A549 (cell line): Measurements from ENCODE around the gene FHIT. TPM values are rescaled to one million over a fixed set of nuclear protein-coding genes. Genes with fewer than 3 reads are reported as not detected.

Source experiments
- ATAC-seq, 2 experiments: fragments of 200-7000 bp in 1 of 2; fragments of >200 bp in 1 of 2; cut with Nextera tagmentation in 1 of 2; cut with Tn5 transposase in 1 of 2; 3 replicates each; pipeline versions ENCODE4 v1.8.0 to v1.9.1; 2018 to 2020; ENCODE audit warnings: mild to moderate bottlenecking in 1 of 2, moderate library complexity in 1 of 2
- CTCF ChIA-PET: fragments of 300-600 bp; sonication (Branson Sonifier 250); formaldehyde crosslinking; extraction: SDS; loops from one replicate; lab custom pipeline; 2021; ENCODE audit warnings: antibody characterized with exemption, inconsistent platforms; lab: Yijun Ruan, JAX
- POLR2A ChIA-PET: fragments of 350-600 bp; formaldehyde crosslinking; extraction: SDS; loops from one replicate; lab custom pipeline; 2021; ENCODE audit warnings: antibody characterized with exemption, inconsistent platforms; lab: Yijun Ruan, JAX
- DNase-seq, 2 experiments: peaks; one replicate each; pipeline versions ENCODE4 v3.0.0 to v3.0.0-alpha.2; 2011 to 2016; ENCODE audit warnings: low read depth in 1 of 2, low spot score in 1 of 2
- FAIRE-seq: peaks from 2 replicates; lab custom pipeline; 2011; peaks lifted over from hg19 to GRCh38; lab: Jason Lieb, UNC
- H3K27ac ChIP-seq, 2 experiments: fragments of >200 bp; sonication (Bioruptor Twin); formaldehyde crosslinking; 3 replicates each; pipeline ENCODE4 v1.5.1; 2016 to 2017
- H3K4me1 ChIP-seq: fragments of >200 bp; sonication (Bioruptor Twin); formaldehyde crosslinking; 3 replicates; pipeline ENCODE4 v1.6.1; 2016
- H3K4me2 ChIP-seq: fragments of >200 bp; sonication (Bioruptor Twin); formaldehyde crosslinking; 3 replicates; pipeline ENCODE4 v1.6.1; 2016
- H3K4me3 ChIP-seq: fragments of >200 bp; sonication (Bioruptor Twin); formaldehyde crosslinking; 3 replicates; pipeline ENCODE4 v1.5.1; 2016
- H3K9me3 ChIP-seq: fragments of >200 bp; sonication (Bioruptor Twin); formaldehyde crosslinking; 3 replicates; pipeline ENCODE4 v1.6.1; 2016
- BHLHE40 ChIP-seq: IDR thresholded peaks from 2 replicates; pipeline ENCODE4 v1.6.1; 2012; ENCODE audit warnings: low read depth, low read length, inconsistent platforms
- CBX2 ChIP-seq: fragments of 200-600 bp; sonication (generic); IDR thresholded peaks from 2 replicates; pipeline ENCODE4 v1.6.1; 2016; ENCODE audit warnings: low read depth, mild to moderate bottlenecking, borderline replicate concordance
- CHD2 ChIP-seq: fragments of 150-350 bp; IDR thresholded peaks from 2 replicates; pipeline ENCODE4 v1.6.1; 2014; ENCODE audit warnings: low read length; ENCODE audit not compliant: partially characterized antibody
- CHD4 ChIP-seq: fragments of 200-600 bp; sonication (generic); IDR thresholded peaks from 2 replicates; pipeline ENCODE4 v1.6.1; 2016; ENCODE audit warnings: antibody characterized with exemption, mild to moderate bottlenecking, borderline replicate concordance
- EHF ChIP-seq: fragments of 250-450 bp; sonication (Bioruptor Pico); IDR thresholded peaks from 2 replicates; pipeline ENCODE4 v1.5.0; 2020; ENCODE audit warnings: mild to moderate bottlenecking
- FOSB ChIP-seq: fragments of 250-450 bp; sonication (Bioruptor Pico); IDR thresholded peaks from 2 replicates; pipeline ENCODE4 v1.5.0; 2020; ENCODE audit warnings: mild to moderate bottlenecking, moderate library complexity
- GATA3 ChIP-seq: IDR thresholded peaks from 2 replicates; pipeline ENCODE4 v1.6.1; 2012; ENCODE audit warnings: borderline replicate concordance
- HOXA7 ChIP-seq: fragments of 250-450 bp; sonication (Bioruptor Pico); IDR thresholded peaks from 2 replicates; pipeline ENCODE4 v1.5.0; 2020; ENCODE audit warnings: mild to moderate bottlenecking, moderate library complexity
- HOXB13 ChIP-seq: fragments of 250-450 bp; sonication (Bioruptor Pico); IDR thresholded peaks from 2 replicates; pipeline ENCODE4 v1.5.0; 2020; ENCODE audit warnings: low read depth, mild to moderate bottlenecking, moderate library complexity
- HOXB5 ChIP-seq: fragments of 250-450 bp; sonication (Bioruptor Pico); IDR thresholded peaks from 2 replicates; pipeline ENCODE4 v1.5.0; 2020; ENCODE audit warnings: mild to moderate bottlenecking, moderate library complexity
- KDM5A ChIP-seq: fragments of 200-600 bp; sonication (generic); IDR thresholded peaks from 2 replicates; pipeline ENCODE4 v1.6.1; 2016; ENCODE audit warnings: antibody characterized with exemption, mild to moderate bottlenecking
- MAFK ChIP-seq: fragments of 450-650 bp; IDR thresholded peaks from 2 replicates; pipeline ENCODE4 v1.6.1; 2014; ENCODE audit not compliant: partially characterized antibody
- PHF8 ChIP-seq: fragments of 200-600 bp; sonication (generic); IDR thresholded peaks from 2 replicates; pipeline ENCODE4 v1.6.1; 2016; ENCODE audit warnings: low read depth, mild to moderate bottlenecking, antibody characterized with exemption, moderate library complexity, borderline replicate concordance
- POLR2AphosphoS2 ChIP-seq: conservative IDR thresholded peaks from 2 replicates; pipeline ENCODE4 v1.6.1; 2012; ENCODE audit warnings: low read length, improper control_type of control experiment, inconsistent platforms
- RAD21 ChIP-seq, 2 experiments: fragments of >200 bp in 1 of 2; sonication (Bioruptor Twin) in 1 of 2; formaldehyde crosslinking in 1 of 2; IDR thresholded peaks in 1 of 2; conservative IDR thresholded peaks in 1 of 2; 2 replicates in 1 of 2; 3 replicates in 1 of 2; pipeline ENCODE4 v1.6.1; 2012 to 2018; ENCODE audit warnings: inconsistent platforms in 1 of 2
- RARB ChIP-seq: fragments of 250-450 bp; sonication (Bioruptor Pico); IDR thresholded peaks from 2 replicates; pipeline ENCODE4 v1.8.0; 2021; ENCODE audit warnings: mild to moderate bottlenecking, moderate library complexity
- RCOR1 ChIP-seq: fragments of 150-350 bp; IDR thresholded peaks from 2 replicates; pipeline ENCODE4 v1.6.1; 2014; ENCODE audit warnings: antibody characterized with exemption, low read length, low read depth
- SMC3 ChIP-seq: fragments of >200 bp; sonication (Bioruptor Twin); formaldehyde crosslinking; IDR thresholded peaks from 3 replicates; pipeline ENCODE4 v1.6.1; 2018; ENCODE audit warnings: inconsistent platforms
- TFCP2L1 ChIP-seq: fragments of 250-450 bp; sonication (Bioruptor Pico); IDR thresholded peaks from 2 replicates; pipeline ENCODE4 v1.5.0; 2021; ENCODE audit warnings: mild to moderate bottlenecking
- ZSCAN20 ChIP-seq: fragments of 250-450 bp; sonication (Bioruptor Pico); IDR thresholded peaks from 2 replicates; pipeline ENCODE4 v1.8.0; 2022; ENCODE audit warnings: mild to moderate bottlenecking, moderate library complexity
- WGBS: methylation state at CpG from one replicate; pipeline ENCODE4 v1.1.6; 2017; ENCODE audit errors: missing lambda C conversion rate; 5-methylcytosine and 5-hydroxymethylcytosine counted together
- polyA plus RNA-seq, 4 experiments: library from polyadenylated mRNA; depleted of rRNA in 3 of 4; stranded (reverse); fragments of >200 nt; fragmentation: RNase III in 1 of 4; extraction: RNeasy Plus Mini Kit Qiagen cat#74134 plus additional on column Dnase treatment in 1 of 4; gene quantifications; 2 replicates in 3 of 4; 3 replicates in 1 of 4; pipeline ENCODE4 v1.2.3, GENCODE V29; 2011 to 2017
- TF ChIP-seq, protein P1 (sequence below): fragments of 250-450 bp; sonication (Bioruptor Pico); IDR thresholded peaks from 2 replicates; pipeline ENCODE4 v1.5.0; 2020; ENCODE audit warnings: low read depth, mild to moderate bottlenecking, moderate library complexity
- TF ChIP-seq, protein P2 (sequence below): fragments of 250-450 bp; sonication (Bioruptor Pico); IDR thresholded peaks from 2 replicates; pipeline ENCODE4 v1.5.0; 2021; ENCODE audit warnings: mild to moderate bottlenecking, moderate library complexity, borderline replicate concordance
- TF ChIP-seq, protein P3 (sequence below): IDR thresholded peaks from 2 replicates; pipeline ENCODE4 v1.6.1; 2012; ENCODE audit warnings: low read depth, borderline replicate concordance
- TF ChIP-seq, protein P4 (sequence below): fragments of >200 bp; sonication (Bioruptor Twin); formaldehyde crosslinking; IDR thresholded peaks from 2 replicates; pipeline ENCODE4 v1.6.1; 2016
- TF ChIP-seq, protein P5 (sequence below): fragments of 150-350 bp; IDR thresholded peaks from 2 replicates; pipeline ENCODE4 v1.6.1; 2014; ENCODE audit warnings: low read depth, mild to moderate bottlenecking, low read length
- TF ChIP-seq, protein P6 (sequence below): fragments of 450-650 bp; IDR thresholded peaks from 2 replicates; pipeline ENCODE4 v1.6.1; 2014; ENCODE audit warnings: antibody characterized with exemption

Gene FHIT
- polyA plus RNA-seq, 2 of the 4 experiments (the other 2 are of a cell fraction): 0.76 to 0.92 TPM

DNA sequence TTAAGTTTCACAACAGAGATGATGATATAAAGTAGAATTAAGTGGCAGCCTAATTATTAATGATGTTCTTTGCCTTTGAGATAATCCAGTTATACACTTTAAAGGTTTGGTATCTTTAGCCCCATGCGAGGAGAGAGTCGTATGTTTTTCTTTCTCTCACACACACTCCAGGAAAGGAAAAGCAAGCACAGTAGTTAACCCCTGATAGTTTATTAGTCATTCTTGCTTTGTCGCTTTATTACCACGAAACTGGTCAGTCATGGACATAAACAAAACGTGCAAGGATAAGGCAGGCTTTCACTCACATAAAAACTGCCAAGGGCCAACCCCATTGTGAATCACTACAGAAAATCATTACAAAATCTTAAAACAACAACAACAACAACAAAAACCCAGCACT, 866.9 kb downstream of the FHIT start:
- Histone ChIP-seq H3K27ac (no peak overlapping the region), H3K4me2 (no peak overlapping the region), H3K9me3 (no peaks in the 10 kb centered on the region), H3K4me3 (no peak overlapping the region), H3K4me1 (no peaks in the 10 kb centered on the region)
- no peak for DNase-seq
- FAIRE-seq: no peak
- no peak for ATAC-seq
- 22% methylated on average over 5 of the region's 5 CpGs for WGBS
- ChIA-PET CTCF (no interaction called here), POLR2A (no interaction called here)
- TF ChIP-seq, protein P1, sequence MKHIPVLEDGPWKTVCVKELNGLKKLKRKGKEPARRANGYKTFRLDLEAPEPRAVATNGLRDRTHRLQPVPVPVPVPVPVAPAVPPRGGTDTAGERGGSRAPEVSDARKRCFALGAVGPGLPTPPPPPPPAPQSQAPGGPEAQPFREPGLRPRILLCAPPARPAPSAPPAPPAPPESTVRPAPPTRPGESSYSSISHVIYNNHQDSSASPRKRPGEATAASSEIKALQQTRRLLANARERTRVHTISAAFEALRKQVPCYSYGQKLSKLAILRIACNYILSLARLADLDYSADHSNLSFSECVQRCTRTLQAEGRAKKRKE (CRISPR knock-in tag): no peak
- TF ChIP-seq EHF (CRISPR knock-in tag) (no peak), KDM5A (no peak), CBX2 (no peak), RCOR1 (no peak), ZSCAN20 (CRISPR knock-in tag) (no peak), FOSB (CRISPR knock-in tag) (no peak), HOXB13 (no peak), TFCP2L1 (CRISPR knock-in tag) (no peak), POLR2AphosphoS2 (no peak), SMC3 (no peak), GATA3 (no peak), PHF8 (no peak), MAFK (no peak), HOXB5 (CRISPR knock-in tag) (no peak)
- TF ChIP-seq, protein P2, sequence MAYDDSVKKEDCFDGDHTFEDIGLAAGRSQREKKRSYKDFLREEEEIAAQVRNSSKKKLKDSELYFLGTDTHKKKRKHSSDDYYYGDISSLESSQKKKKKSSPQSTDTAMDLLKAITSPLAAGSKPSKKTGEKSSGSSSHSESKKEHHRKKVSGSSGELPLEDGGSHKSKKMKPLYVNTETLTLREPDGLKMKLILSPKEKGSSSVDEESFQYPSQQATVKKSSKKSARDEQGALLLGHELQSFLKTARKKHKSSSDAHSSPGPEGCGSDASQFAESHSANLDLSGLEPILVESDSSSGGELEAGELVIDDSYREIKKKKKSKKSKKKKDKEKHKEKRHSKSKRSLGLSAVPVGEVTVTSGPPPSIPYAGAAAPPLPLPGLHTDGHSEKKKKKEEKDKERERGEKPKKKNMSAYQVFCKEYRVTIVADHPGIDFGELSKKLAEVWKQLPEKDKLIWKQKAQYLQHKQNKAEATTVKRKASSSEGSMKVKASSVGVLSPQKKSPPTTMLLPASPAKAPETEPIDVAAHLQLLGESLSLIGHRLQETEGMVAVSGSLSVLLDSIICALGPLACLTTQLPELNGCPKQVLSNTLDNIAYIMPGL: no peak
- TF ChIP-seq, protein P3, sequence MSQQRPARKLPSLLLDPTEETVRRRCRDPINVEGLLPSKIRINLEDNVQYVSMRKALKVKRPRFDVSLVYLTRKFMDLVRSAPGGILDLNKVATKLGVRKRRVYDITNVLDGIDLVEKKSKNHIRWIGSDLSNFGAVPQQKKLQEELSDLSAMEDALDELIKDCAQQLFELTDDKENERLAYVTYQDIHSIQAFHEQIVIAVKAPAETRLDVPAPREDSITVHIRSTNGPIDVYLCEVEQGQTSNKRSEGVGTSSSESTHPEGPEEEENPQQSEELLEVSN: no peak
- TF ChIP-seq, protein P4, sequence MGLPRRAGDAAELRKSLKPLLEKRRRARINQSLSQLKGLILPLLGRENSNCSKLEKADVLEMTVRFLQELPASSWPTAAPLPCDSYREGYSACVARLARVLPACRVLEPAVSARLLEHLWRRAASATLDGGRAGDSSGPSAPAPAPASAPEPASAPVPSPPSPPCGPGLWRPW: no peak

DNA sequence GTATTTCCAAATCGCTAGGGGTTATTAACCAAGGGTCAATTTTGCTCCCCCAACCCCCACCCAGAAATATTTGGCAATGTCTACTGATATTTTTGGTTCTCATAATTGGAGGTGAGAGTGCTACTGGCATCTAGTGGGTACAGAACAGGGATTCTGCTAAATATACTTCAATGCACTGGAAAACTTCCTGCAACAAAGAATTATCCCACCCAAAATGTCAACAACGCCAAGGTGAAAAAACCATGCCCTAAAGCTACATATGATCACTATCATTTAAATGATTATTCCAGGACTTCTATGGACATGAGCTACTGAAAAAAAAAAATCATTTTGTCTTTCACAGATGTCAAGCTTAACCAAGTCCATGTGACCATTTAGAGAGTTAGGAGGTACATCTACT, 867.9 kb downstream of the FHIT start:
- DNase-seq: no peak
- 6% methylated on average over 2 of the region's 2 CpGs for WGBS
- no peaks in the 10 kb centered on the region for H3K4me1 ChIP-seq
- no peak for ATAC-seq
- TF ChIP-seq MAFK (no peak), PHF8 (no peak), CHD4 (no peak), RAD21 (conservative IDR thresholded peaks at IDR 0.05 in 1 of 2, IDR thresholded peaks at IDR 0.05 in 1 of 2) (no peak), CHD2 (no peak), BHLHE40 (no peak), RARB (CRISPR knock-in tag) (no peak), HOXA7 (CRISPR knock-in tag) (no peak)
- TF ChIP-seq, protein P1 (CRISPR knock-in tag): no peak
- TF ChIP-seq, protein P5, sequence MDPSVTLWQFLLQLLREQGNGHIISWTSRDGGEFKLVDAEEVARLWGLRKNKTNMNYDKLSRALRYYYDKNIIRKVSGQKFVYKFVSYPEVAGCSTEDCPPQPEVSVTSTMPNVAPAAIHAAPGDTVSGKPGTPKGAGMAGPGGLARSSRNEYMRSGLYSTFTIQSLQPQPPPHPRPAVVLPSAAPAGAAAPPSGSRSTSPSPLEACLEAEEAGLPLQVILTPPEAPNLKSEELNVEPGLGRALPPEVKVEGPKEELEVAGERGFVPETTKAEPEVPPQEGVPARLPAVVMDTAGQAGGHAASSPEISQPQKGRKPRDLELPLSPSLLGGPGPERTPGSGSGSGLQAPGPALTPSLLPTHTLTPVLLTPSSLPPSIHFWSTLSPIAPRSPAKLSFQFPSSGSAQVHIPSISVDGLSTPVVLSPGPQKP: no peak
- TF ChIP-seq, protein P6, sequence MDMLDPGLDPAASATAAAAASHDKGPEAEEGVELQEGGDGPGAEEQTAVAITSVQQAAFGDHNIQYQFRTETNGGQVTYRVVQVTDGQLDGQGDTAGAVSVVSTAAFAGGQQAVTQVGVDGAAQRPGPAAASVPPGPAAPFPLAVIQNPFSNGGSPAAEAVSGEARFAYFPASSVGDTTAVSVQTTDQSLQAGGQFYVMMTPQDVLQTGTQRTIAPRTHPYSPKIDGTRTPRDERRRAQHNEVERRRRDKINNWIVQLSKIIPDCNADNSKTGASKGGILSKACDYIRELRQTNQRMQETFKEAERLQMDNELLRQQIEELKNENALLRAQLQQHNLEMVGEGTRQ: no peak
- no peak overlapping the region for H3K27ac ChIP-seq
- no peak overlapping the region for H3K4me3 ChIP-seq
- FAIRE-seq: no peak
- H3K4me2 ChIP-seq: no peak overlapping the region
- ChIA-PET POLR2A (no interaction called here), CTCF (no interaction called here)
- no peaks in the 10 kb centered on the region for H3K9me3 ChIP-seq
